ENCODE results near the gene PDZRN4.

PDZRN4 gene

DNA sequence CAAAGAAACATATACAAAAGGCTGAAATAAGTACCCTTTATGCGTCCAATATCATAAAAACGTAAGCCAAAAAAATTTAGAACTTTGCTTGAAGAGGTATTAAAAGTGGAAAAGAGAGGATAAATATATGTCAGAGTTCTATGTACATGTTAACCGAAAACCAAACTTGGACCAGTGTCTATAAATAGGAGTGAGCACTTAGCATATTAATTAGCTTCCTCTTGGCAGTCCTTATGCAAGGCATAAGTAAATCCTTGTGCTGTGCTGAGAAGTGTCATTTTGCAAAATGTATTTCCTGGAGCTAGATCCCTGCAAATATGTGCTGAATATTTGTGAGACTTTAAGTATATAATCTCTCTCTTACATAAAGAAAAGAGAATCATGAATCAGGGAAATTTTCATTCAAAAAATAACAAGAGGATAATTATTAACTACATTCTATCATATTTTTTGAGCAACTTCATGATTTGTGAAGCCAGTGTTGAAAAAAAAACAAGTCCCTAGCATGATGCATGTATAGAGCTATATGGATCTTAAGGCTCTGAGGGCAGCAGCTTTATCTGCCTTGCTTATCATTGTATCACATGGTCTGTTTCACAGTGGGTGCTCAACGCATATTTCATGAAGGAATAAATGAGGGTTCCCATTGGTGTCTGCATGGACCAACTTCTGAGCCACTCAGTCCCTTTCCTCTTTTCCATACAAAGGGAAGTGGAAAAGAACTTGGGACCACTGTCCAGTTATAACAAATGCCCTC is 326.1 kb downstream of the PDZRN4 start:
- TF ChIP-seq CTCF (IDR thresholded peaks at IDR 0.05; ENCODE audit: low read depth, low read length): no peak
- H3K4me3 ChIP-seq (replicated peaks in 1 of 2; ENCODE audit: low read depth in 2 of 2, low read length in 2 of 2): no peak overlapping the region
- DNase-seq (ENCODE audit: low read depth in 2 of 2): no peak

- TF ChIP-seq CTCF (IDR thresholded peaks at IDR 0.05; ENCODE audit: low read depth, low read length): peak; percentile 15
- H3K4me3 ChIP-seq (replicated peaks in 1 of 2; ENCODE audit: low read depth in 2 of 2, low read length in 2 of 2): no peak overlapping the region
- peak in 1 of 2 donors; percentile 2 for DNase-seq (ENCODE audit: low read depth in 2 of 2)
Observed at GRCh38 chr12:41514907-41515306, 326.8 kb downstream of the PDZRN4 start.

GRCh38 chr12:41515953-41516352 is 327.8 kb downstream of the PDZRN4 start:
- no peak for DNase-seq (ENCODE audit: low read depth in 2 of 2)
- TF ChIP-seq CTCF (IDR thresholded peaks at IDR 0.05; ENCODE audit: low read depth, low read length): no peak

DNA sequence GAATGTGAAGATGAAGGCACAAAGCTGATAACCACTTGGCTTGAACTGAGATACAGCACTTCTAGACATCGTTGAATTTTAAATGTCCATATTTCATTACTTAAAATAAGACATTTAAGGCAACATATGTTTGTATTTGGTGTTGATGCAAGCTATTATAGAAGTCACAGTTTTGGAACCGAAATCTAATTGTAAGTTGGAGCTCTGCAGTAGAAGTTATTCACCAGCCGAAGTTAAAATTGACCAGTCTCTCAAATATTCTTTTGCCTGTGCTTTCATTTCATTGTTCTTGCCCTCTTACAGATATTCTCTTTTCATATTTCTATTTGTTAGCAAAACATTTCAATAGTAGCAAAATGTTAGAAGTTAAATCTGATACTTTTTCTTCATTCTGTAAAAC is 332.7 kb downstream of the PDZRN4 start:
- no peak for DNase-seq (ENCODE audit: low read depth in 2 of 2)
- no peak overlapping the region for H3K4me3 ChIP-seq (replicated peaks in 1 of 2; ENCODE audit: low read depth in 2 of 2, low read length in 2 of 2)
- no peak for TF ChIP-seq CTCF (IDR thresholded peaks at IDR 0.05; ENCODE audit: low read depth, low read length)

More at GRCh38 chr12:41515953-41516352, 327.8 kb downstream of the PDZRN4 start:
- H3K4me3 ChIP-seq (replicated peaks in 1 of 2; ENCODE audit: low read depth in 2 of 2, low read length in 2 of 2): no peak overlapping the region

DNA sequence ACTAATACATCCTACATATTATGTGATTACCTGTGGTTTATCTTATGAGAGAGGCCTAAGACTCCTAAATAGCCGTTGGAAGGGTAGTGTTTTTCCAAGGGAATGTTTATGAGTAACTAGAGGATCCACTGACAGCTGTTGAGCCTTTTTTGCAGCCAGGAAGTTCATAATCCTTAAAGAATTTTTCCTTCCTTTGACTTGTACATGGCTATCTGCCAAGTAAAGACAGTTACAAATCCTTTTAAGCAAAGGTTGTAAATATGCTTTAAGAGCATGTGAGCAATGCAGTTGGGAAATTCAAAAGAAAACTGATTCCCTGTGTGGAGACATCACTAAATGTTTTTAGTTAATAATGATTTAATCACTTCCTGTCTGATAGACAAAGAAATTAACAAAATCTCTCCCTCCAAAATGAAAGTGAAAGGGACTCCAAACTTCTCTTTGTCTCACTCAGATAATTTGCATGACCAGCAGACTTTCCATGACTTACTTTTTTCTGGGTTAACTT is 333.8 kb downstream of the PDZRN4 start:
- peak overlapping the region; percentile 14 to 24 for H3K4me3 ChIP-seq (replicated peaks in 1 of 2; ENCODE audit: low read depth in 2 of 2, low read length in 2 of 2)
- peak; percentile 87 to 91 for DNase-seq (ENCODE audit: low read depth in 2 of 2)
- TF ChIP-seq CTCF (IDR thresholded peaks at IDR 0.05; ENCODE audit: low read depth, low read length): no peak

GRCh38 chr12:41527062-41527461 is 338.9 kb downstream of the PDZRN4 start:
- TF ChIP-seq CTCF (IDR thresholded peaks at IDR 0.05; ENCODE audit: low read depth, low read length): no peak
- no peak overlapping the region for H3K4me3 ChIP-seq (replicated peaks in 1 of 2; ENCODE audit: low read depth in 2 of 2, low read length in 2 of 2)
- no peak for DNase-seq (ENCODE audit: low read depth in 2 of 2)

All from cardiac fibroblast (primary cell).